ENCODE data around the gene PPP2R2C.

The PPP2R2C gene

DNA sequence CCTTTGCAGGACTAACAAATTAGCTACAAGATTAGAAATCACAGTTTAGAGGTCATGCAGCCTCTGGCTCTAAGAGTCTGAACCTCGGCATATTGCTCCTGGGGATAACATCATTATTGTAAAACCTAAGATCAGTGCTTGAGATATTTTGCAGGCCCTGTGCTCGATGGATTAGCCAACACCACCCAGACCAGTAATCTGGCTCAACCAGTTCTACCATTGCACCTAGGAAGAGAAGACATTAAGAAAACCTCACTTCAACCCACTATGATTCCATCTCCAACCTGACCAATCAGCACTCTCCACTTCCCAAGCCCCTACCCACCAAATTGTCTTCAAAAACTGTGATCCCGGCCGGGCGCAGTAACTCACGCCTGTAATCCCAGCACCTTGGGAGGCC is 159.2 kb downstream of the PPP2R2C start:
- DNase-seq (ENCODE audit: low read depth in 2 of 2), result no peak

DNA sequence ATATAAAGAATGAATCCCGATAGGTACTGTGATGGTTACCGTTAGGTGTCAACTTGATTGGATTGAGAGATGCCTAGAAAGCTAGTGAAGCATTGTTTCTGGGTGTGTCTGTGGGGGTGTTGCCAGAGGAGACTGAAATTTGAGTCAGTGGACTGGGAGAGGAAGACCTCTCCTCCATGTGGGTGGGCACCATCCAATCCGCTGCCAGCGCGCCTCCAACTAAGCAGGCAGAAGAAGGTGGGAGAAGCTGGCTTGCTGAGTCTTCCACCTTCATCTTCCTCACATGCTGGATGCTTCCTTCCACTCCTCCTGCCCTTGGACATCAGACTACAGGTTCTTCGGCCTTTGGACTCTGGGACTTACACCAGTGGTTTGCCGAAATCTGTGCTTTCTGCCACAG is 162.6 kb downstream of the PPP2R2C start:
- DNase-seq (ENCODE audit: low read depth in 2 of 2), result no peak

DNA sequence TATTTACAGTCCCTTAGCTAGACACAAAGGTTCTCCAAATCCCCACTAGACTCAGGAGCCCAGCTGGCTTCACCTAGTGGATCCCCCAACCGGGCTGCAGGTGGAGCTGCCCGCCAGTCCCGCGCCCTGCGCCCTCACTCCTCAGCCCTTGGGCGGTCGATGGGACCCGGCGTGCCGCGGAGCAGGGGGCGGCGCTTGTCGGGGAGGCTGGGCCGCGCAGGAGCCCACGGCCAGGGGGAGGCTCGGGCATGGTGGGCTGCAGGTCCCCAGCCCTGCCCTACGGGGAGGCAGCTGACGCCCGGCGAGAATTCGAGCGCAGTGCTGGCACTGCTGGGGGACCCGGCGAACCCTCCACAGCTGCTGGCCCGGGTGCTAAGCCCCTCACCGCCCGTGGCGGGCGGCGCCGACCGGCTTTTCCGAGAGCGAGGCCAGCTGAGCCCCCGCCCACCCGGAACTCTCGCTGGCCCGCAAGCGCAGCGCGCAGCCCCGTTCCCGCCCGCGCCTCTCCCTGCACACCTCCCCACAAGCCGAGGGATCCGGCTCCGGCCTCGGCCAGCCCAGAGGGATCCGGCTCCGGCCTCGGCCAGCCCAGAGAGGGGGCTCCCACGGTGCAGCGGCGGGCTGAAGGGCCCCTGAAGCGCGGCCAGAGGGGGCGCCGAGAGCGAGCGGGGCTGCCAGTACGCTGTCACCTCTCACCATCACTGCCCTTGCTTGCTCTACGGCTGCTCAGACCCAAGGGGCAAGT is 163.3 kb downstream of the PPP2R2C start:
- peak in 1 of 2 donors; percentile 12 for DNase-seq (ENCODE audit: low read depth in 2 of 2)

DNA sequence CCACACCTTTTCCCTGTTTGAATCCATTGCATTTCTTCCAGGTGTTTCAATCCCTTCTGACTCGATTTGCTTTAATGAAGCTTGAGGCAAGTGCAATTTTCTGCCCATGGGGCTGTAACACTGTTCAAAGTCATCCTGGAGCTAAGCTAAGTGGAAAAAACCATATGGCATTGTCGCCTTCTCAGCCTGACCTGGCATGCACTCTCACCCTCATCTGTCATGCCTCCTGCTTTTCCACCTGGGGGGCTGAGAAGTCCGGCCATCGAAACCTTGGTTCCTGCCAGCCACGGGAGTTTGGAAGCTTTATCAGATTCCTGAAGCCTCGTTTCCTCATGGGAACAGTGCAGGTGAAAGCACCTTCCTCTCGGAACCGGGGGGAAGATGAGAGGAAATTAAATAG is 164.5 kb downstream of the PPP2R2C start:
- no peak for DNase-seq (ENCODE audit: low read depth in 2 of 2)

DNA sequence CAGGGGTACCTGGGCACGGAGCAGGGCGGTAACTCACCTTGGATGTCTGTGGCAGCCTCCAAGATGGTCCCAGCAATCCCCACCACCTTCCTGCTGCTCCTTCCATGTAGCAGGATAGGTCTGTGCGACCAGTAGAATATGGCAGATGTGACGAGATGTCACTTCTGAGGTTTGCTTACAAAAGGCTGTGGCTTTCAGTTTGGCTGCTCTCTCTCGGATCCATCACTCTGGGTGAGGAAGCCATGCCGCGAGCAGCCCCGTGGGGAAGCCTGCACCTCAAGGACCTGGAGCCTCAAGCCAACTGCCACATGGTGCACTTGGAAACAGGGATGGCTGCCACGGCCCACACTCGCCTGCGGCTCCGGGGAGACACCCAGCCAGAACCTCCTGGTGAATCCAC is 165.2 kb downstream of the PPP2R2C start:
- DNase-seq (ENCODE audit: low read depth in 2 of 2), result no peak

DNA sequence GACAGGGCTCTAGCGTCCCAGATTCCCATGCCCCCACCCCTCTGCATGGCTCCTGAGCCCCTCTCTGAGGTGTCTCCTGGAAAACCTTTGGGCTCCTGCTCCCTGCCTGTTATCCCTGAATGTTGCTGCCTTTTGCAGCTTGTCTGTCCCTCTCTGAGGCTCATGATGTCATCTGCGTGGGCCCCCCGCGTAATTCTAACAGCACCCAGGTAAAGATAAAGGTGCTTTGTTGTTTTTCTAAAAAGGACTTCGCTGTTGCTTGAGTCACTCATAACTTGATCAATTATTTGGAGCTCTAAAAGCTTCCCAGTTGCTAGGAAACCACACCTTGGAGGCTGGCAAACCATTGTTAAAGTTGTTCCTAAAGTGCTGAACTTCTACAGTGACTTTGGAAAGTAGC is 166.1 kb downstream of the PPP2R2C start:
- DNase-seq (ENCODE audit: low read depth in 2 of 2), result no peak

DNA sequence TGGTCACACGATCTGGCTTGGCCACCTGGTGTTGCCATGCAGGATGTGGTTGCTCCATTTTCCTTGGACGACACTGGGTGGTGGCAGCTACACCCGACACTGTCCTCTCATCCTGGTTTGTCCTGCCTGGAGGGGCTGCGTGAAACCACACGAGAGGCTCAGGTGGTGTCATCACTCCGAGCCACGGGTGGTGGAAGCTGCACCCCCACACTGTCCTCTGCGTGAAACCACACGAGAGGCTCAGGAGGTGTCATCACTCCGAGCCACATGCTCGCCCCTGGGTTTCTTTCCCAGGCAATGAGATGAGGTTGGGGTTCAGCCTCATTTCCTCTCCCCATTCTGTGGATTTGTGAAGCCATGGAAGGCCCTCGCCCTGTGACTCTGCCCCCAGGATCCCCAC is 168.5 kb downstream of the PPP2R2C start:
- no peak for DNase-seq (ENCODE audit: low read depth in 2 of 2)

DNA sequence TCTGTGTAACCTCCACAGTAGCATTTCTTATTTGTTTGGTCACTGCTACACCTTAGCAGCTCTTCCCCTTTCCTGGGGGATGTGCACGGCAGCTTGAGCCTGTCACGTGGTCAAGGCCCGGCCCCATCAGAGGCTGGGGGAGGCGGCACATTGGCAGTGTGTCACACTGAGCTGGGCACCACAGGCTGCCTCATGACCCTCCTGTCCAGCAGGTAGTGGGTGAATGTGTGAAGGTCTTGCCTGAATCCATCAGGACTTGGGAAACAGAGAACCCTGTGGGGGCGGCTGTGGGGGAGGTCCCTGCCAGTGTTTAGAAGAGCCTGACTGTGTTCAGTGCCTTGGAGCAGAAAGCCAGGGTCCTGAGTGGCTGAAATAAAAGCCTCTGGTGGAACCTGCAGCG is 169.5 kb downstream of the PPP2R2C start:
- DNase-seq (ENCODE audit: low read depth in 2 of 2), result no peak

DNA sequence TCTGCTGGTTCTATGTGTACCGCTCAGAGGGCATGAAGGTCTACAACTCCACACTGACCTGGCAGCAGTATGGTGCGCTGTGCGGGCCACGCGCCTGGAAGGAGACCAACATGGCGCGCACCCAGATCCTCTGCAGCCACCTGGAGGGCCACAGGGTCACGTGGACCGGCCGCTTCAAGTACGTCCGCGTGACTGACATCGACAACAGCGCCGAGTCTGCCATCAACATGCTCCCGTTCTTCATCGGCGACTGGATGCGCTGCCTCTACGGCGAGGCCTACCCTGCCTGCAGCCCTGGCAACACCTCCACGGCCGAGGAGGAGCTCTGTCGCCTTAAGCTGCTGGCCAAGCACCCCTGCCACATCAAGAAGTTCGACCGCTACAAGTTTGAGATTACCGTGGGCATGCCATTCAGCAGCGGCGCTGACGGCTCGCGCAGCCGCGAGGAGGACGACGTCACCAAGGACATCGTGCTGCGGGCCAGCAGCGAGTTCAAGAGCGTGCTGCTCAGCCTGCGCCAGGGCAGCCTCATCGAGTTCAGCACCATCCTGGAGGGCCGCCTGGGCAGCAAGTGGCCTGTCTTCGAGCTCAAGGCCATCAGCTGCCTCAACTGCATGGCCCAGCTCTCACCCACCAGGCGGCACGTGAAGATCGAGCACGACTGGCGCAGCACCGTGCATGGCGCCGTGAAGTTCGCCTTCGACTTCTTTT is 170.5 kb downstream of the PPP2R2C start:
- DNase-seq (ENCODE audit: low read depth in 2 of 2), result no peak

DNA sequence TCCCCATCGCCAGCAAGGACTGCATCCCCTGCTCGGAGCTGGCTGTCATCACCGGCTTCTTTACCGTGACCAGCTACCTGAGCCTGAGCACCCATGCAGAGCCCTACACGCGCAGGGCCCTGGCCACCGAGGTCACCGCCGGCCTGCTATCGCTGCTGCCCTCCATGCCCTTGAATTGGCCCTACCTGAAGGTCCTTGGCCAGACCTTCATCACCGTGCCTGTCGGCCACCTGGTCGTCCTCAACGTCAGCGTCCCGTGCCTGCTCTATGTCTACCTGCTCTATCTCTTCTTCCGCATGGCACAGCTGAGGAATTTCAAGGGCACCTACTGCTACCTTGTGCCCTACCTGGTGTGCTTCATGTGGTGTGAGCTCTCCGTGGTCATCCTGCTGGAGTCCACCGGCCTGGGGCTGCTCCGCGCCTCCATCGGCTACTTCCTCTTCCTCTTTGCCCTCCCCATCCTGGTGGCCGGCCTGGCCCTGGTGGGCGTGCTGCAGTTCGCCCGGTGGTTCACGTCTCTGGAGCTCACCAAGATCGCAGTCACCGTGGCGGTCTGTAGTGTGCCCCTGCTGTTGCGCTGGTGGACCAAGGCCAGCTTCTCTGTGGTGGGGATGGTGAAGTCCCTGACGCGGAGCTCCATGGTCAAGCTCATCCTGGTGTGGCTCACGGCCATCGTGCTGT is 171.2 kb downstream of the PPP2R2C start:
- no peak for DNase-seq (ENCODE audit: low read depth in 2 of 2)

DNA sequence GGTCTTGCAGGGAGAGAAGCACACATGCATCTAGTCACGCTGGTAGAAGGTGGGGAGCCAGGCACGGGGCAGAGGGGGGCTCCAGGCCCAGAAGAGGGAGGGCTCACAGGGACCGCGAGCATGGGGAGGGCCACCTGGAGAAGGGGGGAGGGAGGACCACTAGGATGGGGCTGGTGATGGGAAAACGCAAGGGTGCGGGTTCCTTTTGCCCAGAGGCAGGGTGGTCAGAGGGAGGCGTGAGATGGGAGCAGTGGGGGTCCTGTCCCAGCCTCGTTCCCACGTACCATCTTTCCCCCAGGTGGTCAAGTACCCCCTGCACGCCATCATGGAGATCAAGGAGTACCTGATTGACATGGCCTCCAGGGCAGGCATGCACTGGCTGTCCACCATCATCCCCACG is 172.1 kb downstream of the PPP2R2C start:
- DNase-seq (ENCODE audit: low read depth in 2 of 2), result no peak

DNA sequence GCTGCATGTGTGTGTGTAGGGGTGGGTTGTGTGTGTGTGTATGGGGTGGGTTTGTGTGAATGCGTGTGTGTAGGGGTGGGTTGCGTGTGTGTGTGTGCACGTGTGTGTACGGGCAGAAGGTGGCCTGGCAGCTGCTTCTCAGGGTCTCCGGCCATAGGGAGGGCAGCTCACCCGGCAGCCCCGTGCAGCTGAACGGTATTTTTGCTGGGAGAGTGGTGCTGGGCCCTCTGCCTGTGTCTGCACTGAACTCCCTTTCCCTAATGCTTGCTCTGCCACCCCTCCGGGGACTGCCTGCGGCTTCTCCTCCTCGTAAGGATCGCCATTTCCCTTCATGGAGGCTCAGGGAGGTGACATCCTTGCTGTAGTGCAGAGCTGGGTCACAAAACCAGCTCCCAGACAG is 172.5 kb downstream of the PPP2R2C start:
- DNase-seq (ENCODE audit: low read depth in 2 of 2), result no peak

DNA sequence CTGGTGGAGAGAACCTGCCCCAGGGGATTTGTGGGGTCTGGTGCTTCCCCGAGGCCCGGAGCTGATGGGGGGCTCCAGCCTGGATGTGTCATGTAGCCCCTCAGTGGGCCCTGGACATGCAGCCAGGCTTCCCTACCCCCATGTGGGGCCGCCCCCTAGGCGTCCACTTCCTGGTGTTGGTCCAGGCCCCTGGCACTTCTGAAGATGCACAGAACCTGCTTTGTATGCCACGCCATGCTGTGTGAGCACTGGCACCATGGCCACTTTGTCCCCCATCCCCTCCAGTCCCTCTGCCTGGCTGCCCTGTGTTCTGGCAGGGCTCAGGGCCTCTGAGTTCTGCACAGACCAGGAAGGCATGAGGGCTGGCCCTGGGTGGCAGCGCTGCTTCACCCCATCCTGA is 173.6 kb downstream of the PPP2R2C start:
- no peak for DNase-seq (ENCODE audit: low read depth in 2 of 2)

DNA sequence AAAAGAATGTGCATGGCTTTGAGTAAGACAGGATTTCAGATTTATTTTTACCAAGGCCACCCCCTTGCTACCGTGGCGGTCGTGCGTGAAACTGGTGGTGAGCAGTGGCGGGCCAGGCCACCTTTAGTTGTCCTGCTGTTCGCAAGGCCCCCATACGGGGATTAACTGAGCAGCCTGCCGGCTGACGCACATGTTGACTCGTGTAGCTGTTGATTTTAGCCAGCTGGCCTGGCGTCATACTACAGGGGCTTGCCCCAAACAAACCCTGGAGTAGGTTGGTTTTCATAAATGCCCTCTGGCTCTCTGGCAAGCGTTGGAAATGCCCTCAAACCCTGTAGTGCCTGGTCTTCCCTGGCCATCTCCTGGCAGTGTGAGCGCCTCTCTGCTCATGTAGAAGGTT is 174.4 kb downstream of the PPP2R2C start:
- DNase-seq (ENCODE audit: low read depth in 2 of 2), result no peak

DNA sequence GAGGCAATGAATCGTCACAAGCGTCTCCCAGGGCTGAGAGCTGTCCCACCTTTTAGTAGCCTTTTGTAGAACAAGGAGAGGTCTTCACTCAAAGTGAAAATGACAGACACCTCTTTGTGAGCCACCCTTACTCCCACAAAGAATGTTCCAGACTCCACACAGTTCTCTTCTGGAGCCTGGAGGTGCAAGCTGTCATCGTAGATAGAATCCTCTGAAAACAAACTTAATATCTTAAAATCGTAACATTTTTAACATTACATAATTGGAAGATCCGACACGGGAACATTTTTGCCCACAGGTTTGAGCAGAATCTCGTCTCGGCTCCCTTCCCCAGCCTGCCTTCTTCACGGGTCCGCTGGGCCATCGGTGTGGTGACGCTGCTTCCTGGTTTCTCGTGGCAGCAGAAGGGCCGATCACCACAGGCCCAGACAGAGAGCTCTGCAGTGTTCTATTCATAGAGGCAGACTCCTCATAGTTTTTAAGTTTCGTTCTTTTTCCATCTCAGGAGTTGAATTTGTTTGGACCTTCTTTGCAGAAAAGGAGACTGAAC is 175.1 kb downstream of the PPP2R2C start:
- no peak for DNase-seq (ENCODE audit: low read depth in 2 of 2)

DNA sequence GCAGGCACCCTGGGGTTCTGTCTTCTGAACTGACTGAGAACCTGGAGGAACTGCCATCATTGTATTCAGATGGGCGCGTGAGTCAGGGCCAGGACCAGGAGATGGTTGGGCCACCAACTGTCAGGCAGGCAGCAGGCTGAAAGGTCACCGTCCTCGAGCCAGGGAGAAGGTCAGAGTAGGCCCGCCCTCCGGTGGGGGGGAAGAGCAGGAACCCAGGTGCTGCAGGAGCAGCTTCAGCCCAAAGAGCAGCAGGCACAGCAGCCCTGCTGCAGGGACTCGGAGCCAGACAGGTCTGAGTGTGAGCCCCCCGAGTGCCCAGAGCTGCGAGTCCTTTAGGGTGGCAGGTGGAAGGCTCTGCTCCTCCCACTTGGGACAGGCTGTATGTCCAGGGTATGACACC is 176.4 kb downstream of the PPP2R2C start:
- no peak for DNase-seq (ENCODE audit: low read depth in 2 of 2)

DNA sequence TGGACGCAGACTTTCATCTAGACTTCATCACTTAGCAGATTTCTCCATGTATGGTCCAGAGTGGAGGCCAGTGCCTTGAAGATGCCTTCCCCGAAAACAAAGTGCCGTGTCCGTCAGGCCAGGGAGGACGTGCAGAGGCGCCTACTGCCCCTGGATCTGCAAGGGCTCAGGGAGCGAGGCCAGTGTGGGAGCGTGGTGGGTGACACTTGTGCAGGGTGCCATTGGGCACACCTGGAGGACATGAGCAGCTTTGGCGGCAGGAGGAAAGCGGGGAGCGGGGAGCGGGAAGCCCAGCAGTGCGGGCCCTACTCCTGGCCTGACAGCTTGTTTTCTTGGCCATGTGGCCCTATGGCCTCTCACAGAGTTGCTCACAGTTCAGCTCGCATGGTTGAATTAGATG is 176.9 kb downstream of the PPP2R2C start:
- DNase-seq (ENCODE audit: low read depth in 2 of 2), result no peak

DNA sequence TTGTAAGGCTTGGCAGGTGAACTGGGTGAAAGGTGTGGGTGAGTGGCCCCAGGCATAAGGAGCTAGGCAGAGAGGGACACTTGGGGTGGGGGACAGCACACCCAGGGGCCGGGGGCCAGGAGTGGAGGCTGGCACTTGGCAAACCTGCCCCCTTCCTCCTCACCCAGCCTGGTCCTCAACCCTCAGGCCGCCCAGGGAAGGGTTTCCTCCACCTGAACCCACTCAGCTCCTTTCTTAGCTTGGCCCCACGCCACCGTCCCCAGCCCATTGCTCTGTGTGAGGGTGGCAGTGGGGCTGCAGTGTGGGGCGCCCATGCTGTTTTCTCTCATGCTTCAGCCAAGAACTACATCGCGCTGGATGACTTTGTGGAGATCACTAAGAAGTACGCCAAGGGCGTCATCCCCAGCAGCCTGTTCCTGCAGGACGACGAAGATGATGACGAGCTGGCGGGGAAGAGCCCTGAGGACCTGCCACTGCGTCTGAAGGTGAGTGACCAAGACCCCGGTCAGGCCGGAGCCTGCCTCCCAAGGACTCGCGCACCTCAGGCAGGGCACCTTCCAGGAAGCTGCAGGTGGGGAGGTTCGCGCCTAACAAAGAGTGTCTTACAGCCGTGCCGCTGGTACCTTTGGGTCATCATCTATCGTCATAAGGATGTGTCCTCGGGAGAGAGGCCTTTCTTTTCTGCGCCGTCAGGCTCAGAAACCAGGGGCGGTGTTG is 177.6 kb downstream of the PPP2R2C start:
- DNase-seq (ENCODE audit: low read depth in 2 of 2), result no peak

DNA sequence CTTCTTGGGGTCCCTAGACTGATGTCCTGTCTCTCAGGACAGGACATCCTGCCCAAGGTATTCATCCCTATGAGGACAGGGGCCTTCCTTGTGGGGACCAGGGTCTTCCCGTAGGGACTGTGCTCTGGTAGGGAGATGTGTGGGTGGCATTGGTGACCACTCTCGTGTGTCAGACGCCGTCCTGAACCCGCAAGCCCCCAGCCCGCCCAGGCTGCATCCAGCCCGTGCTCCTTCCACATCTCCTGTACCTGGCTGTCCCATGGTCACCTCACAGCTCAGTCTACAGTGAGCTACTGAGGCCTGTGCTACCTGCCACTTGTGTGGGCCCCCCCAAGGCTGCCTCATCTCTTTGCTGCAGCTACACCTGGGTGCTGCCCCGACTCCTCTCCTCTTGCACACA is 178.8 kb downstream of the PPP2R2C start:
- no peak for DNase-seq (ENCODE audit: low read depth in 2 of 2)

DNA sequence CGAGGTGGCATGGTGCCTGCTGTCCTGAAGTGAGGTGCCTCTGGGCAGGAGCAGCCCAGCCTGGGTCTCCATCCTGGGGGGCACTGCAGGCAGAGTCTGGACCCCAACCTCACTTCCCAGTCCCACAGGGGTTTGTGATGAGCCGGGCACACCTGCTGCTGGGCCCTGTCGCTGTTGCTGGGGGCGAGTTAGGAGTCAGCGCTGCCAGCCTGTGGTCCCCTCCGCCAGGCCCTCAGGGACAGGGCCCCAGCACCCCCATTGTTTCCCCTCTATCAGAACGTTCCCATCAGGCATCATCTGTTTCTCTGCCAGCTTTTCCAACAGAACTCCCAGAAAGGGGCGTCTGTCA is 179.3 kb downstream of the PPP2R2C start:
- DNase-seq (ENCODE audit: low read depth in 2 of 2), result no peak

DNA sequence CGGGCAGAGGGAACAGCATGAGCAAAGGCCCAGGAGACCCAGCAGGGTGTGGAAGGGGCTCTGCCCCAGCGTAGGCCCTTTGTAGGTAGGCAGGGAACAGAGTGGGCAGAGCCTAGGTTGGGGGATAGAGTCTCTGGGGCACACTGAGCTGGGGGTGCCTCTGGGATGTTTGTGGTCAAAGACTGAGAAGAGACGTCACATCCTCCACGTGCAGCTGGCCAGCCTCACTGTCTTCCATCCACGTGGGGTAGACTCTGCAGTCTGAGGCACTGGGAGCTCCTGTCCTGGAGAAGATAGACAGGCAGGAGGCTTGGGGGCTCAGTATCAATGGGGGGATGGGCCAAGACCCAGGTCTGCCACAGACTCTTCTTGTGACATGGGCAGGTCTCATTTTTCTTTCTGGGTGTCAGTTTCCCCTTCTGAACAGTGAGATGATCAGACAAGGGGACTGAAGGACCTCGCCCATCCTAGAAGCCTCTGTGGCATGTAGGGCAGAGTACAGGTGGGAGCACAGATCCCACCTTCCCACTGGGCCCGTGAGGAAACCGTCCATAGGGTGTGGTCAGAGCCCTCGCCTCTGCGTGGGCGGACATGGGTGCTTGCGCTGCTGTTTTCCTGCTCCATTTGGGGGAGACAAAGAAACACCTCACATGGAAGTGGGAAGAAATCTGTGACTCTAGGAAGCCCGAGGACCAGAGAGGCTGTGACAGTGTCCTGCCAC is 179.9 kb downstream of the PPP2R2C start:
- no peak for DNase-seq (ENCODE audit: low read depth in 2 of 2)
